HUDEP-2 (cell line): ENCODE measurements around the gene KIF16B.
"Not testable (repeated sequence)": the region's sequence is repeated elsewhere in the genome, so short reads cannot be mapped to it uniquely, and the experiment has no call there.

Experiments used
- DNase-seq, 76 experiments: peaks; one replicate each; lab custom pipeline; 2025; ENCODE audit not compliant: unreplicated experiment in 76 of 76; lab: John Stamatoyannopoulos, UW

KIF16B gene

DNA sequence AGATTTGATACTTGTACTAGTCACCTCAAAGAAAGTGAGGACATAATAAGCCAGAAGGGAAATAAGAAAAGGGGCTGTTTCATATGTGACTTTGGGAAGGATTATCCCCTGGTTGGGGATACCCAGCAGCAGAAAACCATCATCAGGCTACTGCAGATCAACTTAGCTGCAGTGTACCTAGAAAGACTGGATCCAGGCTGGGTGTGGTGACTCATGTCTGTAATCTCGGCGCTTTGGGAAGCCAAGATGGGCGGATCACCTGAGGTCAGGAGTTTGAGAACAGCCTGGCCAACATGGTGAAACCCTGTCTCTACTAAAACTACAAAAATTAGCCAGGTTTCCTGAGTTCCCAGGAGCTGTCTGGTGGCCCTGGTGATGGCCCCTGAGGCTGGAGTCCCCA, 23.2 kb upstream of the KIF16B start:
- DNase-seq = not testable (repeated sequence)

- no peak for DNase-seq
These were observed 22.1 kb upstream of the KIF16B start for GRCh38 chr20:16595376-16595775.

- no peak for DNase-seq
These were observed 16.9 kb upstream of the KIF16B start for GRCh38 chr20:16590041-16590633.

- no peak for DNase-seq
These were observed 16.4 kb upstream of the KIF16B start for GRCh38 chr20:16589623-16590022.

- no peak for DNase-seq
These were observed 15.0 kb upstream of the KIF16B start for GRCh38 chr20:16588241-16588640.

DNA sequence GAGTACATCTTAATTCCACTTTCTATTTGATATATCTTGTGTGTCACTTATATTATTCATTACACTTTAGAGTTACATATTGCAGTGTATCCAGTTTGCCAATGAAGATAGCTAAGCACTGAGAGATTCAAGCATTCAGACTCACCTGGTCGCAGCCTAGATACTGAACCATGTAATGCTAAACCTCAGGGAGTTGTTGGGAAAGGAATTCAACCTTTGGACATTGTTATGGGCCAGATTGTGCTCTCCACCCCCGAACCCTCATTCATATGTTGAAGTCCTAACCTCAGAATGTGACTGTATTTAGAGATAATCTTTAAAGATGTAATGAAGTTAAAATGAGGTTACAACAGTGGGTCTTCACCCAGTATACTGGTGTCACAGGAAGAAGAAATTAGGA, 13.8 kb upstream of the KIF16B start:
- DNase-seq = no peak

GRCh38 chr20:16583474-16583873, 10.2 kb upstream of the KIF16B start:
- no peak for DNase-seq

GRCh38 chr20:16581241-16581640, 8.0 kb upstream of the KIF16B start:
- DNase-seq = no peak

- no peak for DNase-seq
These were observed 7.4 kb upstream of the KIF16B start for GRCh38 chr20:16580620-16581019.

- no peak for DNase-seq
These were observed 6.9 kb upstream of the KIF16B start for GRCh38 chr20:16580147-16580546.

DNA sequence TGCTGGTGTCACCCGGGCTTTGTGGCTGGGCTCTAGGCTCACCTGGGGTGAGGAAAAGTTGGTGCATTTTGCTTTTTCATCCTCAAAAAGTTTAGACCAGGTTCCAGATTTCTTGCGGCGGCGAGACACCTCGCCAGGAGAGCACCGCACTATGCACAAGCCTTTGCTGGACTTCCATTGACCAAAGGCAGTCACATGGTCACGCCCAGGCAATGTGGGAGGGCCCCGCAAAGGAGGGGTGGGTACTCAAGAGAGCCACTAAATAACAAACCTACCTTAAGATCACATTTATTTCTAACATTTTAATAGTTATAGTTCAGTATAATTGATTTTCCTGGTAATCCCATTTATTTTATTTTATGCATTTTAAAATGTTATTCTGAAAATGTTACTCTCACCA, 3.0 kb upstream of the KIF16B start:
- DNase-seq = peak in 1 of 76 experiments; percentile 13

DNA sequence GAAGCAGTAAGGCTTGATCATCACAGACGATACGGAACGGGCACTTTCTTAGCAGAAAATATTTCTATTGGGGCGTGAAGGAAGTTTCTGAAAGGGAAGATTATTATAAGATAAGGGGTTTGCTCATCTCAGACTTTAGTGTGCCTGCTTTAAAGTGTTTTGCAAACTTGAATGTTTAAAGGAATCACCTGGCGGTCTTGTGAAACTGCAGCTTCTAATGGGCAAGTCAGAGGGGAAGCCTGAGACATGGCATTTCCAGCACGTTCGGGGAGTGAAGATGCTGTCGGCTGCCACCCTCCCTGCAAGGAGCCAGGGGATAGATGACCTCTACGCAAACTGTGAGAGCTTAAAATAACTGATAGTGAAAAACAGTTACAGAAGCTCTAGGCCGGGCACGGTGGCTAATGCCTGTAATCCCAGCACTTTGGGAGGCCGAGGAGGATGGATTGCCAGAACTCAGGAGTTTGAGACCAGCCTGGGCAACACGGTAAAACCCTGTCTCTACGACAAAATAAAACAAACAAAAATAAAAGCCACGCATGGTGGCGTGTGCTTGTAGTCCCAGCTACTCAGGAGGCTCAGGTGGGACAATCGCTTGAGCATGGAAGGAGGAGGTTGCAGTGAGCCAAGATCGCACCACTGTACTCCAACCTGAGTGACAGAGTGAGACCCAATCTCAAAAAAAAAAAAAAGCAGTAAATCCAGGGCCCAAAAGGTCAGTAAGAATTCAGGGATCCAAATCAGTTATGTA, 2.3 kb upstream of the KIF16B start:
- DNase-seq = peak in 1 of 76 experiments; percentile 5

GRCh38 chr20:16574656-16575355, 1.6 kb upstream of the KIF16B start:
- DNase-seq = peak in 73 of 76 experiments; percentile 10 to 83 (median 65)

DNA sequence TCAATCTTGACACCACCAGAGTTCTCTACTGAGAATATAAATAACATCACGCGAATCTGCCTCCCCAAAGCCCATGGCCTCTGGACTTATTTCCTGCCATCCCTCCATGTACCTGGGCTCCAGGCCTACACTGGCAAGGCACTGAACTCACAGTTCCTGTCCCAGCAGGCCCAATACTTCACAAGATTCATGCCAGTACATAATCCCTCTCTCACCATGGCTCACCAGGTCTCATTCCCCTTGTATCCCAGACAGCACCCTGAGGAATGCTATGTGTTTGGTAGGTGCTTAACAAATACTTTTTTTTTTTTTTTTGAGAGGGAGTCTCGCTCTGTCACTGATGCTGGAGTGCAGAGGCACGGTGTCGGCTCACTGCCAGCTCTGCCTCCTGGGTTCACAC, 1.9 kb downstream of the KIF16B start:
- DNase-seq = no peak

DNA sequence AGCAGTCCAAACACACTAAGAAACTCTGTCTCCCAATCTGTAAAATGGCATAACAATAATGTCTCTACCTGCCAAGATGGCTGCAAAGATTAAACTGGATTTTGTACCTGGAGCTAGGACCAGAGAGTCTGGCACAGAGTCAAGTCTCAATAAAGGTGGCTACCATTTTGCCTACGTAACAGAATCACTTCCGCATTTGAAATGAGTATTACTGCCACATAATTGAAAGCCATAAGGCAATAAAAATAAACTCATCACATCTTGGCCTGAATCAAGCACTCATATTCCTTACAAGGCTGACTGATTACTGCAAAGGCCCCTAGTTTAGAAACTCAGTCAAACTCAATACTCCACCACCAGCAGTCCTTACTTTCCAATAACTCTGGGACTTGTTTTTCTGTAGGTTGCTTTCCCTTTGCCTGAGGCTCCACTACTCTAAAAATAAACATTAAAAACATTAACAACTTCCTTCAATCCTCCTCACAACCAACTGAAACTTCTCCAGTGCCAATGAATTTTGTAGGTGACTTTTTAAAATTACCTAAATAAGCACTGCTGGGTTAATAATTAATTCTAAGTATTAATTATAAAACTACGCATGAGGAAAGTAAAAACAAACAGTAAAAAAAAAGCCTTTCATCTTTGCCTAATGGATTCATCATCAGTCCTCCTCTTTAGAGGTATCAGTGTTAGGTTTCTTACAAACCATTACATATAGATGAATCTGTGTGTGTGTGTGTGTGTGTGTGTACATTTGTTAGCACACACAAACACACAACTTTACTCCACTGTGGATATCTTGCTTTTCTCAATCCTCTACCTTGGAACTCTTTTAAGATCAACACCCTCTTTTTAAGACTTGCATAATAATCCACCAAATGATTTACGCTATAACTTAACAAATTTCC, 3.7 kb downstream of the KIF16B start:
- no peak for DNase-seq

DNA sequence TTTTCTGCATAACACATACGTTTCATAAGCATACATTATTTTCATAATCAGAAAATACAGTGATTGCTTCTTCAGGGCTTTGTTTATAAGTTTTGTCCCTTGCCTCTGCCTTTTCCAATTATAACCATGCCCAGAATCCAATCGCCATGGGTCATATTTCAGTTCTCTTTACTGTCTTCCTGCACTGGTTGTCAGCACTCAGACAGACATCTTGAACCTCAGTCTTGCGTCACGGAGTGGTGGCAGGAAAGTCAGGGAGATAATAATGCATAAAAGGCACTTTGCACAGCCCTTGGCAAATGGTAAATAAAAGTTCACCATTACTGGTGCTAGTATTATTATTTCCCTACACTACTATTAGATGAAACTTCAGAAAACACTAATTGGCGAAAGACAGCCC, 7.2 kb downstream of the KIF16B start:
- no peak for DNase-seq

- not testable (repeated sequence) for DNase-seq
These were observed 9.2 kb downstream of the KIF16B start for GRCh38 chr20:16564079-16564478.

DNA sequence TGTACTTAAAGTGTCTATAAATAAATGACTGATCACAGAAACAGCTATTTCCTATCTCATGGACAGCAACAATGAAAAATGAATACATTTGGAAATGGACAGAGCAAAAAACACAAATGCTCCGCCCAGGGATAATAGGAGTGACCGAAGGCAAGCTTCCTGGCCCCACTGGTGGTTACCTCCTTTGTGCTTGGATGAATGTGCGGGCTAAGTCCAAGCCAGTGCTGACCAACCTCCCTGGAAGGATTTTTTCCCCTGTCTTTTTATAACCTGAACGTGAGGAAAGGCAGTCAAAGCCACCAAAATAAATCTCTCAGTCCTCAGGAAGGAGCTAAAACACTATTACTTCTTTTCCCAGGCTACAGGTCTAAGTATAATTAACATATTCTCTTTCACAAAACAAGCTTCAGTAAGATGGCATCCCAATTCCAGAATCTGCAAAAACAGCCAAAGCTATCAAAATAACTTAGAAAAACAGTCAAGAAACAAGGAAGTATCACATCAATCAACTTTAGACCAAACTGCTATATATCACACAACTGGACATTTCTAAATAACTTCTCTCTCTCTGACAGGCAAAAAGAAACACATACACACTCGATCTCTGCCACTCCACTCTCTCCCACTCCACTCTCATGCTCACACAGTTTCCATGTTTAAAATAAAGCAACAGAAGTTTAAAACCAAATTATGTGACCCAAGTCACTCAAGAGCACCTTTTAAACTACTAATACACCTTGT, 10.0 kb downstream of the KIF16B start:
- DNase-seq = no peak

GRCh38 chr20:16562259-16562658, 11.0 kb downstream of the KIF16B start:
- DNase-seq = no peak

DNA sequence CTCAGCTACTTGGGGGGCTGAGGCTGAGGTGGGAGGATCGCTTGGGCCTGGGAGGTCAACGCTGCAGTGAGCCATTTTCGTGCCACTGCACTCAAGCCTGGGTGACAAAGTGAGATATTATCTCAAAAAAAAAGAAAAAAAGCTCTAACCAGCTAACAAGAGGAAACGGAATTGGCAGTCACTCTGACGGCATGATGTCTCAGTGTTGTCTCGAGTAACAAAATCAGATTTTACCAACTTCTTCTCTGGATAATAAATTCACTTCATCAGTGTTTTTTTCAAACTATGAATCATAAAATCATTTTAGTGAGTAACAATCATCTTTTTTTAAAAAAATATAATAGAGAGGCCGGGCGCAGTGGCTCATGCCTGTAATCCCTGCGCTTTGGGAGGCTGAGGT, 12.6 kb downstream of the KIF16B start:
- DNase-seq = no peak
